IMR-90 (cell line): ENCODE data around the gene FAM204A. TPM values are rescaled to one million over a fixed set of nuclear protein-coding genes. Genes with fewer than 3 reads are reported as not detected.

Experiments used
- ATAC-seq: fragments of 200-7000 bp; cut with Tn5 transposase; 2 replicates; pipeline ENCODE4 v1.9.1; 2020; ENCODE audit warnings: low read depth, mild to moderate bottlenecking, moderate library complexity
- BruUV-seq: library from RNA; stranded (reverse); fragments of 400-500 nt; replicated peaks from 2 replicates; lab custom pipeline; 2021; lab: Mats Ljungman, UMichigan
- CTCF ChIA-PET: fragments of 300-600 bp; formaldehyde crosslinking; extraction: SDS; loops from one replicate; lab custom pipeline; 2021; ENCODE audit warnings: antibody characterized with exemption; lab: Yijun Ruan, JAX
- POLR2A ChIA-PET: fragments of 300-600 bp; sonication (Branson Sonifier 250); formaldehyde crosslinking; loops from one replicate; lab custom pipeline; 2022; ENCODE audit warnings: antibody characterized with exemption; ENCODE audit not compliant: unreplicated experiment; lab: Charles Lee
- DNase-seq: peaks from one replicate; pipeline ENCODE4 v3.0.0; 2013
- H2AFZ ChIP-seq: replicated peaks from 2 replicates; pipeline ENCODE3; 2013; ENCODE audit warnings: low read length, mild to moderate bottlenecking; ENCODE audit not compliant: poor library complexity
- H2AK5ac ChIP-seq: 2 replicates; pipeline ENCODE4 v1.6.1; 2013; ENCODE audit warnings: low read depth, low read length, inconsistent platforms
- H2AK9ac ChIP-seq: replicated peaks from 2 replicates; pipeline ENCODE3; 2013; ENCODE audit warnings: mild to moderate bottlenecking, low read depth, low read length, moderate library complexity; ENCODE audit not compliant: poor library complexity
- H2BK120ac ChIP-seq: 2 replicates; pipeline ENCODE4 v1.6.1; 2013; ENCODE audit warnings: low read depth, low read length, inconsistent platforms
- H2BK15ac ChIP-seq: 3 replicates; pipeline ENCODE4 v1.6.1; 2013; ENCODE audit warnings: low read depth, low read length, inconsistent platforms
- H2BK20ac ChIP-seq: 2 replicates; pipeline ENCODE4 v1.6.1; 2013; ENCODE audit warnings: low read depth, mild to moderate bottlenecking, inconsistent platforms, low read length, moderate library complexity
- H2BK5ac ChIP-seq: 2 replicates; pipeline ENCODE4 v1.6.1; 2013; ENCODE audit warnings: mild to moderate bottlenecking, low read depth, low read length, inconsistent platforms; ENCODE audit not compliant: poor library complexity, severe bottlenecking
- H3K14ac ChIP-seq: replicated peaks from 2 replicates; pipeline ENCODE4 v1.6.1; 2013; ENCODE audit warnings: low read depth, low read length, inconsistent platforms
- H3K18ac ChIP-seq: 2 replicates; pipeline ENCODE4 v1.6.1; 2013; ENCODE audit warnings: low read depth, low read length, control low read depth
- H3K23ac ChIP-seq: 2 replicates; pipeline ENCODE4 v1.6.1; 2013; ENCODE audit warnings: low read depth, low read length, inconsistent platforms
- H3K27ac ChIP-seq: 2 replicates; pipeline ENCODE4 v1.5.1; 2013; ENCODE audit warnings: mild to moderate bottlenecking, control low read depth, low read length; ENCODE audit not compliant: insufficient read depth
- H3K27me3 ChIP-seq: 2 replicates; pipeline ENCODE4 v1.6.1; 2013; ENCODE audit warnings: low read length; ENCODE audit not compliant: control insufficient read depth, insufficient read depth
- H3K36me3 ChIP-seq: 2 replicates; pipeline ENCODE4 v1.6.1; 2013; ENCODE audit warnings: low read length, mixed read lengths; ENCODE audit not compliant: control insufficient read depth, insufficient read depth
- H3K4ac ChIP-seq: 2 replicates; pipeline ENCODE4 v1.6.1; 2013; ENCODE audit warnings: low read depth, low read length, inconsistent platforms
- H3K4me1 ChIP-seq: 2 replicates; pipeline ENCODE4 v1.6.1; 2013; ENCODE audit warnings: low read length, mixed read lengths; ENCODE audit not compliant: control insufficient read depth, insufficient read depth
- H3K4me2 ChIP-seq: 2 replicates; pipeline ENCODE4 v1.6.1; 2013; ENCODE audit warnings: low read depth, mild to moderate bottlenecking, control low read depth, low read length, moderate library complexity
- H3K4me3 ChIP-seq: 2 replicates; pipeline ENCODE4 v1.5.1; 2013; ENCODE audit warnings: low read depth, mild to moderate bottlenecking, control low read depth, low read length, moderate library complexity; ENCODE audit not compliant: insufficient read depth
- H3K56ac ChIP-seq: 2 replicates; pipeline ENCODE4 v1.6.1; 2013; ENCODE audit warnings: low read length, inconsistent platforms; ENCODE audit not compliant: insufficient read depth; ENCODE audit errors: extremely low read depth
- H3K79me1 ChIP-seq, 2 experiments: 2 replicates each; pipeline ENCODE4 v1.6.1; 2013; ENCODE audit warnings: low read length in 2 of 2, inconsistent platforms in 1 of 2, low read depth in 1 of 2
- H3K9ac ChIP-seq: 2 replicates; pipeline ENCODE4 v1.6.1; 2013; ENCODE audit warnings: low read depth, low read length, control low read depth
- H3K9me1 ChIP-seq: 2 replicates; pipeline ENCODE4 v1.6.1; 2013; ENCODE audit warnings: low read length, inconsistent platforms; ENCODE audit not compliant: insufficient read depth
- H3K9me3 ChIP-seq: 2 replicates; pipeline ENCODE4 v1.6.1; 2013; ENCODE audit warnings: low read length; ENCODE audit not compliant: control insufficient read depth, insufficient read depth
- H4K20me1 ChIP-seq: 2 replicates; pipeline ENCODE4 v1.6.1; 2013; ENCODE audit warnings: low read length, inconsistent platforms; ENCODE audit not compliant: insufficient read depth
- H4K5ac ChIP-seq: 2 replicates; pipeline ENCODE4 v1.6.1; 2013; ENCODE audit warnings: mild to moderate bottlenecking, low read depth, low read length, control low read depth
- H4K8ac ChIP-seq, 2 experiments: 2 replicates each; pipeline ENCODE4 v1.6.1; 2013; ENCODE audit warnings: low read depth in 2 of 2, low read length in 2 of 2, control low read depth in 1 of 2, inconsistent platforms in 1 of 2
- H4K91ac ChIP-seq: 2 replicates; pipeline ENCODE4 v1.6.1; 2013; ENCODE audit warnings: low read depth, low read length, inconsistent platforms; ENCODE audit not compliant: insufficient read depth
- BHLHE40 ChIP-seq: fragments of 150-350 bp; IDR thresholded peaks from 2 replicates; pipeline ENCODE4 v1.6.1; 2016; ENCODE audit warnings: mild to moderate bottlenecking, low read depth, low read length
- CEBPB ChIP-seq: IDR thresholded peaks from 2 replicates; pipeline ENCODE4 v1.6.1; 2012; ENCODE audit warnings: low read depth, low read length, improper control_type of control experiment
- CHD1 ChIP-seq: IDR thresholded peaks from 2 replicates; pipeline ENCODE4 v1.6.1; 2012; ENCODE audit warnings: low read depth, low read length, improper control_type of control experiment
- FOS ChIP-seq: fragments of 150-350 bp; IDR thresholded peaks from 2 replicates; pipeline ENCODE4 v1.6.1; 2016; ENCODE audit warnings: low read depth, low read length
- MAFK ChIP-seq: IDR thresholded peaks from 2 replicates; pipeline ENCODE4 v1.6.1; 2012; ENCODE audit warnings: low read depth, low read length, improper control_type of control experiment
- MAZ ChIP-seq: IDR thresholded peaks from 2 replicates; pipeline ENCODE4 v1.6.1; 2012; ENCODE audit warnings: low read depth, mild to moderate bottlenecking, low read length, improper control_type of control experiment, moderate library complexity, borderline replicate concordance
- MXI1 ChIP-seq: IDR thresholded peaks from 2 replicates; pipeline ENCODE4 v1.6.1; 2012; ENCODE audit warnings: low read depth, mild to moderate bottlenecking, low read length, moderate library complexity, borderline replicate concordance
- NFE2L2 ChIP-seq: fragments of 150-350 bp; IDR thresholded peaks from 2 replicates; pipeline ENCODE4 v1.6.1; 2016; ENCODE audit warnings: low read depth, mild to moderate bottlenecking, low read length
- POLR2A ChIP-seq: IDR thresholded peaks from 2 replicates; pipeline ENCODE4 v1.6.1; 2012; ENCODE audit warnings: mild to moderate bottlenecking, low read depth, low read length
- RAD21 ChIP-seq: IDR thresholded peaks from 2 replicates; pipeline ENCODE4 v1.6.1; 2012; ENCODE audit warnings: low read length, improper control_type of control experiment
- RCOR1 ChIP-seq: IDR thresholded peaks from 2 replicates; pipeline ENCODE4 v1.6.1; 2012; ENCODE audit warnings: mild to moderate bottlenecking, low read length, improper control_type of control experiment; ENCODE audit not compliant: insufficient replicate concordance
- RFX5 ChIP-seq: IDR thresholded peaks from 2 replicates; pipeline ENCODE4 v1.8.0; 2012; ENCODE audit warnings: low read depth, mild to moderate bottlenecking, low read length, moderate library complexity
- SMC3 ChIP-seq: fragments of 150-350 bp; IDR thresholded peaks from 2 replicates; pipeline ENCODE4 v1.6.1; 2016; ENCODE audit warnings: low read depth, mild to moderate bottlenecking, antibody characterized with exemption, low read length, moderate library complexity
- WGBS, 2 experiments: methylation state at CpG; one replicate each; pipeline versions ENCODE4 v1.1.5 to v1.1.7; 2013; ENCODE audit warnings: missing lambda C conversion rate in 2 of 2; ENCODE audit not compliant: insufficient read length in 1 of 2; ENCODE audit errors: extremely low coverage in 2 of 2; 5-methylcytosine and 5-hydroxymethylcytosine counted together
- dilution Hi-C: fragments of 300-500 bp; cut with HindIII; formaldehyde crosslinking; loops from one replicate; pipeline ENCODE4 v1.14.3; 2018; ENCODE audit warnings: low sequenced_read_pairs; ENCODE audit not compliant: unreplicated experiment
- in situ Hi-C: fragments of 300-500 bp; cut with MboI; formaldehyde crosslinking; loops from 3 replicates; pipeline ENCODE4 v1.14.3; 2019; ENCODE audit warnings: low sequenced_read_pairs, inconsistent platforms, mixed read lengths
- intact Hi-C: fragments of 100-400 bp; cut with micrococcal nuclease; formaldehyde crosslinking; loops from 2 replicates; pipeline ENCODE4 v1.10.0; 2022
- polyA plus RNA-seq, 3 experiments: library from polyadenylated mRNA; depleted of rRNA; stranded (reverse); fragments of >200 nt; gene quantifications; 2 replicates each; pipeline ENCODE4 v1.2.3, GENCODE V29; 2012; ENCODE audit warnings: low replicate concordance in 1 of 3
- total RNA-seq: library from RNA; depleted of rRNA; stranded (reverse); fragments of >200 nt; gene quantifications from 2 replicates; pipeline ENCODE4 v1.2.3, GENCODE V29; 2012
- TF ChIP-seq, protein P1 (sequence below): fragments of 150-350 bp; IDR thresholded peaks from 2 replicates; pipeline ENCODE4 v1.6.1; 2016; ENCODE audit warnings: low read depth, mild to moderate bottlenecking, low read length, moderate library complexity, borderline replicate concordance
- TF ChIP-seq, protein P2 (sequence below): conservative IDR thresholded peaks from 2 replicates; pipeline ENCODE4 v1.5.1; 2012; ENCODE audit warnings: mild to moderate bottlenecking, low read depth, low read length, improper control_type of control experiment
- TF ChIP-seq, protein P3 (sequence below): fragments of 150-350 bp; IDR thresholded peaks from 2 replicates; pipeline ENCODE4 v1.6.1; 2017; ENCODE audit warnings: mild to moderate bottlenecking, antibody characterized with exemption, low read length, low read depth

The FAM204A gene
- total and polyA plus RNA-seq, 2 of the 4 experiments (the other 2 are of a cell fraction), result 23.6 to 54.3 TPM

DNA sequence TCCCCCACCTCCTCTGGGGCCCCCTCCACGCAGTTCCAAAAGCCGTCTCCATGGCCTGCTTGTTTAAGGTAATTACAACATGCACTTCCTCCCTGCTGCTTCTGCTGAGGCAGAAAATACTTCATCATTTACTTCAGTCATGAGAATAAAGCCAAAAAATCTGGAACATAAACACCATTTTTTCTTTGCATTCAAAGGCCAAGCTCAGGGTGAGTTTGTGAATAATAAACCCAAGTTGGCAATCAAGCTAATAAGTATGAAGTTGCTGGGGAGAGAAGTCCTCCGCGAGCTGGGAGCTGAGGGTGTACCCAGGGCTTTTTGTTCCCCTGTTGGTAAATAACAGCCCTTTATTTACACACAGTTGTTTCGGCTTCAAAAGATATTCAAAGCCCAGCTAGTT, 70.5 kb downstream of the FAM204A start:
- WGBS, 2 experiments, result no CpG with 5 or more reads among the region's 5 CpGs

More for the DNA sequence above, 70.5 kb downstream of the FAM204A start:
- BruUV-seq, result no TSS peak
- no peak overlapping the region for H4K8ac ChIP-seq
- H3K79me1 ChIP-seq, result no peaks in the 10 kb centered on the region
- no peak overlapping the region; the same call in 1 of the 2 replicates for H3K9ac ChIP-seq
- no peaks in the 10 kb centered on the region for H3K9me1 ChIP-seq
- CTCF ChIA-PET, result interaction anchor here (1.5 kb wide), 1 partner anchor 19 kb away, joined by 4 read pairs; no protein-coding TSS in a partner anchor
- no peak overlapping the region for H2AK5ac ChIP-seq
- no peak overlapping the region for H3K23ac ChIP-seq
- H3K18ac ChIP-seq, result peak overlapping the region; percentile 60
- no peak overlapping the region for H3K56ac ChIP-seq
- in situ Hi-C loops, result no loop called here
- H3K4me1 ChIP-seq, result peaks cover 1% of the 10 kb centered on the region; the same call in 1 of the 2 replicates
- H4K5ac ChIP-seq, result no peak overlapping the region
- peak overlapping the region; percentile 69; the same call in 1 of the 2 replicates for H3K27ac ChIP-seq
- H3K4me3 ChIP-seq, result no peak overlapping the region; the same call in 1 of the 2 replicates
- H2AK9ac ChIP-seq, result no peak overlapping the region
- H2BK5ac ChIP-seq, result no peak overlapping the region
- no peaks in the 10 kb centered on the region for H4K20me1 ChIP-seq
- H3K4ac ChIP-seq, result no peak overlapping the region
- POLR2A ChIA-PET, result interaction anchor here (0.6 kb wide), 1 partner anchor 1615 kb away, joined by 8 read pairs; no protein-coding TSS in a partner anchor
- H3K14ac ChIP-seq, result no peak overlapping the region
- DNase-seq (no peak), ATAC-seq (peak; percentile 43)
- dilution Hi-C loops, result no loop called here
- H4K91ac ChIP-seq, result no peak overlapping the region
- H2BK120ac ChIP-seq, result no peak overlapping the region
- H3K9me3 ChIP-seq, result no peaks in the 10 kb centered on the region
- peak overlapping the region; percentile 49 for H2AFZ ChIP-seq
- TF ChIP-seq SMC3 (no peak), MAFK (no peak), CHD1 (no peak), RFX5 (no peak), MAZ (no peak), RCOR1 (no peak), BHLHE40 (no peak), CEBPB (no peak), POLR2A (no peak), NFE2L2 (no peak), RAD21 (no peak), MXI1 (no peak), FOS (no peak)
- TF ChIP-seq, protein P1, sequence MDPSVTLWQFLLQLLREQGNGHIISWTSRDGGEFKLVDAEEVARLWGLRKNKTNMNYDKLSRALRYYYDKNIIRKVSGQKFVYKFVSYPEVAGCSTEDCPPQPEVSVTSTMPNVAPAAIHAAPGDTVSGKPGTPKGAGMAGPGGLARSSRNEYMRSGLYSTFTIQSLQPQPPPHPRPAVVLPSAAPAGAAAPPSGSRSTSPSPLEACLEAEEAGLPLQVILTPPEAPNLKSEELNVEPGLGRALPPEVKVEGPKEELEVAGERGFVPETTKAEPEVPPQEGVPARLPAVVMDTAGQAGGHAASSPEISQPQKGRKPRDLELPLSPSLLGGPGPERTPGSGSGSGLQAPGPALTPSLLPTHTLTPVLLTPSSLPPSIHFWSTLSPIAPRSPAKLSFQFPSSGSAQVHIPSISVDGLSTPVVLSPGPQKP, result no peak
- TF ChIP-seq, protein P2, sequence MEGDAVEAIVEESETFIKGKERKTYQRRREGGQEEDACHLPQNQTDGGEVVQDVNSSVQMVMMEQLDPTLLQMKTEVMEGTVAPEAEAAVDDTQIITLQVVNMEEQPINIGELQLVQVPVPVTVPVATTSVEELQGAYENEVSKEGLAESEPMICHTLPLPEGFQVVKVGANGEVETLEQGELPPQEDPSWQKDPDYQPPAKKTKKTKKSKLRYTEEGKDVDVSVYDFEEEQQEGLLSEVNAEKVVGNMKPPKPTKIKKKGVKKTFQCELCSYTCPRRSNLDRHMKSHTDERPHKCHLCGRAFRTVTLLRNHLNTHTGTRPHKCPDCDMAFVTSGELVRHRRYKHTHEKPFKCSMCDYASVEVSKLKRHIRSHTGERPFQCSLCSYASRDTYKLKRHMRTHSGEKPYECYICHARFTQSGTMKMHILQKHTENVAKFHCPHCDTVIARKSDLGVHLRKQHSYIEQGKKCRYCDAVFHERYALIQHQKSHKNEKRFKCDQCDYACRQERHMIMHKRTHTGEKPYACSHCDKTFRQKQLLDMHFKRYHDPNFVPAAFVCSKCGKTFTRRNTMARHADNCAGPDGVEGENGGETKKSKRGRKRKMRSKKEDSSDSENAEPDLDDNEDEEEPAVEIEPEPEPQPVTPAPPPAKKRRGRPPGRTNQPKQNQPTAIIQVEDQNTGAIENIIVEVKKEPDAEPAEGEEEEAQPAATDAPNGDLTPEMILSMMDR, result no peak
- TF ChIP-seq, protein P3, sequence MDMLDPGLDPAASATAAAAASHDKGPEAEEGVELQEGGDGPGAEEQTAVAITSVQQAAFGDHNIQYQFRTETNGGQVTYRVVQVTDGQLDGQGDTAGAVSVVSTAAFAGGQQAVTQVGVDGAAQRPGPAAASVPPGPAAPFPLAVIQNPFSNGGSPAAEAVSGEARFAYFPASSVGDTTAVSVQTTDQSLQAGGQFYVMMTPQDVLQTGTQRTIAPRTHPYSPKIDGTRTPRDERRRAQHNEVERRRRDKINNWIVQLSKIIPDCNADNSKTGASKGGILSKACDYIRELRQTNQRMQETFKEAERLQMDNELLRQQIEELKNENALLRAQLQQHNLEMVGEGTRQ, result no peak
- no peaks in the 10 kb centered on the region for H3K36me3 ChIP-seq
- no peak overlapping the region for H2BK15ac ChIP-seq
- H2BK20ac ChIP-seq, result no peak overlapping the region
- intact Hi-C loops, result loop anchor here (2.0 kb wide), 1 partner anchor 39 kb away; no protein-coding TSS in a partner anchor
- peaks cover 3% of the 10 kb centered on the region; the same call in 1 of the 2 replicates for H3K27me3 ChIP-seq
- peak overlapping the region; percentile 77 for H3K4me2 ChIP-seq
